Measurements from ENCODE around the gene TIGD1.
"Not testable (repeated sequence)": the region's sequence is repeated elsewhere in the genome, so short reads cannot be mapped to it uniquely, and the experiment has no call there.

TIGD1 gene

GRCh38 chr2:232539298-232540231 is 10.8 kb downstream of the TIGD1 start, which contains the start of gene CHRNG:
Gene CHRNG, plus strand, starts transcription at chr2:232539692. Its CDS starts 56 bp downstream, at chr2:232539748.
- no peak for DNase-seq (ENCODE audit: low read depth)

DNA sequence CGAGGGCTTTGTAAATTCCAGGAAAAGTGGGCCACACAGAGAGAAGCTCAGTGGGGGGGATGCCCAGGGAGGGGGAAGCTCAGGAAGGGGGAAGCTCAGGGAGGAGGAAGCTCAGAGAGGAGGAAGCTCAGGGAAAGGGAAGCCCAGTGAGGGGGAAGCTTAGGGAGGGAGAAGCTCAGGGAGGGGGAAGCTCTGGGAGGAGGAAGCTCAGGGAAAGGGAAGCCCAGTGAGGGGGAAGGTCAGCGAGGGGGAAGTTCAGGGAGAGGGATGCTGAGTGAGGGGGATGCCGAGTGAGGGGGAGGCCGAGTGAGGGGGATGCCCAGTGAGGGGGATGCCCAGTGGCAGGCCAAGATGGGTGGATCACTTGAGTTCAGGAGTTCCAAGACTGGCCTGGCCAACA is 11.7 kb downstream of the TIGD1 start:
- no peak for DNase-seq (ENCODE audit: low read depth)

GRCh38 chr2:232537499-232537898 is 12.9 kb downstream of the TIGD1 start:
- no peak for DNase-seq (ENCODE audit: low read depth)

GRCh38 chr2:232537079-232537478 is 13.3 kb downstream of the TIGD1 start:
- no peak for DNase-seq (ENCODE audit: low read depth)

DNA sequence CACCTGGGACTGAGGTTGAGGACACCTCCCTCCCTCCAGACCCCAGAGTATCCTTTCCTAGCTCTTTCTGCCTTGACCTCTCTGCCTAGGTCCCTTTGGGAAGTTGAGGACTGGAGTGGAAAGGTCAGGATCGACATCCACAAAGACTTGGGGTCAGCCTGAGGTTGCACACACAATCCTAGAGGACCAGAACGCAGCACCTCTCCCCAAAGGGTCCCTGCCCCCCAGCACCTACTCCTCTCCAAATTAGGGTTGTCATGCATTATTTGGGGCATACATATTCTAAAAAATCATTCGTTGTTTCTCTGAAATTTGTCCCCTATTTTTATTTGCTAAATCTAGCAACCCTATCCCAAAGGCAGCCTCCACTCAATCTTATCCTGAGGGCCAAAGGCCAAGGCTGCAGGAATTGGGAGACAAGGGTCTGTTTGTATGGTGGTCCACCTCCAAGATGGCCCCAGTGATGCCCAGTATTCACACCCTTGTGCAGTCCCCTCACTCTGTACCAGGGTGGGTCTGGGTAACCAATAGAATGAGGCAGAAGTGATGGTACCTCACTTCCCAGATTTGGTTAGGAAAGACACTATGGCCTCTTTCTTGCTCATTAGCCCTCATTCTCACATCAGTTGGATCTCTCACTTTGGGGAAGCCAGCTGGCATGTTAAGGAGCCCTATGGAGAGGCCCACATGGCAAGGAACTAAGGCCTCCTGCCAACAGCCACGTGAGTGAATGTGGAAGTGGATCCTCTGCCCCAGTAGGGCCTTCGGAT is 14.4 kb downstream of the TIGD1 start:
- no peak for DNase-seq (ENCODE audit: low read depth)

DNA sequence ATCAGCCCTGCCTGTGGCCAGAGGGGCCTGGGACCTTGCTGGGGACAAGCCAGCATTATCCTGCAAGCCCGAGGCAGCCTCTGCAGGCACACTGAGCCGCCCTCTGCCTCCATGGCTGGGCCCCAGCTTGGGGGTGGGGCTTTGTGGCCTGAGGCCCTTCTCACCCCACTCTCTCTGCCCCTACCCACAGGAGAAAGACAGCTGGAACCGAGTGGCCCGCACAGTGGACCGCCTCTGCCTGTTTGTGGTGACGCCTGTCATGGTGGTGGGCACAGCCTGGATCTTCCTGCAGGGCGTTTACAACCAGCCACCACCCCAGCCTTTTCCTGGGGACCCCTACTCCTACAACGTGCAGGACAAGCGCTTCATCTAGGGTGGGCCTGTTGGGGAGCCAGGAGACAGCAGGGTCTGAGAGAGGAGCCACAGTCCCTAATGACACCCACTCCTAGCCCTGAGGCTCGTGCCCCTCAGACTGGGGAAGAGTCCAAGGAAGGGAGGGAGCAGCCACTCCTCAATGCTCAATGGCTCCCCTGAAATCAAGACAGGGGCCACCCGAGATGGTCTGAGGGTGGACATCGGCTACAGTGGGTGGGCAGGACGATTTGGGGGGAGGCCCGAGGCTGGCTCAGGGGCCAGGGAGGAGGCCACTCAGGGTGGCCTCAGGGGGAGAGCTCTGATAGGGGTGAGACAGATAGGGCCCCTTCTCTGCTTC is 15.3 kb downstream of the TIGD1 start:
- no peak for DNase-seq (ENCODE audit: low read depth)

- DNase-seq (ENCODE audit: low read depth), result no peak
Observed at GRCh38 chr2:232533944-232534710, 16.2 kb downstream of the TIGD1 start.

GRCh38 chr2:232532821-232533220 is 17.5 kb downstream of the TIGD1 start:
- not testable (repeated sequence) for DNase-seq (ENCODE audit: low read depth)

- no peak for DNase-seq (ENCODE audit: low read depth)
Observed at GRCh38 chr2:232532419-232532818, 17.9 kb downstream of the TIGD1 start.

GRCh38 chr2:232530626-232531260 is 19.6 kb downstream of the TIGD1 start:
- no peak for DNase-seq (ENCODE audit: low read depth)

DNA sequence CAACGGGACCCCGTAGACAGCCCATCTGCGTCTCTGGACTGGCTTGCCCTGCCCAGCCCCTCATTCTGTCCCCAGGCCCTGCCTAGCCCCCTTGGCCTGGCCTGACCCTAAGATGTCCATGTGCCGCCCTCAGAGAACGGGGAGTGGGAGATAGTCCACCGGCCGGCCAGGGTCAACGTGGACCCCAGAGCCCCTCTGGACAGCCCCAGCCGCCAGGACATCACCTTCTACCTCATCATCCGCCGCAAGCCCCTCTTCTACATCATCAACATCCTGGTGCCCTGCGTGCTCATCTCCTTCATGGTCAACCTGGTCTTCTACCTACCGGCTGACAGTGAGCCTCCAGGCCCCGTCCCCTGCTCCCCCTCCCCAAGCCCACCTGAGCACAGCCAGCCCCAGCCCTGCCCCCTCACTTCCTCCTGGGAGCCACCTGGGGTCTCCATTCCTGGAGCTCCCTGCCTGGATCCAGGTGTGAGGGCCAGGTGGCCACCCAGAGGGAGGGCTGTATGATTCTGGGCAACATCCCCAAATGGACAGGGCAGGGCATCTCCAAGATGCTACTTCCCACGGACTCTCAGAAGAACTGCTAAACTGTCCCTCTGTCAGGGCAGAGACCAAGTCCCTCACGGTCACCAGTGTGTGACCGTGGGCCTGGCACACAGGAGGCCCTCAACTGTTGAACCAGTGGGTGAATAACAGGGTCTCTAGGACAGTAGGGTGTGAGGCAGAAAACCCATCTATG is 20.4 kb downstream of the TIGD1 start:
- DNase-seq (ENCODE audit: low read depth), result no peak

GRCh38 chr2:232528746-232529460 is 21.5 kb downstream of the TIGD1 start:
- no peak for DNase-seq (ENCODE audit: low read depth)

DNA sequence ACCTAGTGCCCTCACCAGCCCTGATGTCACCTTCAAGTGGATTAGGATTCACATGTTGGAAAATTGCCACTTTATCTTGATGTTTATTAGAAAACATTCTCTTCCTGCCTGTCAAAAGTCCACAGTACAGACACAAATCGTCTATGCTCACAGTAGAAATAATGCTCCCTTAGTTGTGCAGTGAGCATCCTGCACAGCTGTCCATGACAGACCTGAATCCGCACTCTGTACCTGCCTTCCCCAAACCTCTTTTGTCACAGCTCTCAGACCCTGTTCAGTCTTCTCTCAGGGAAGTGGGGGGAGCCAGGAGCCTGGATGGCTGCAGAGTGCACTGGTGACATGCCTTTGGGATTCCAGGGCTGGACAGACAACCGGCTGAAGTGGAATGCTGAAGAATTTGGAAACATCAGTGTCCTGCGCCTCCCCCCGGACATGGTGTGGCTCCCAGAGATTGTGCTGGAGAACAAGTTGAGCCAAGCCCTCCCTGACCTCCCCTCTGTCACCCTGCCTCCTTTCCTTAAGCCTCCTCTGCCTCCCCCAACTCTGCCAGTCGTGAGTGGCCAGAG is 22.4 kb downstream of the TIGD1 start:
- DNase-seq (ENCODE audit: low read depth), result no peak

DNA sequence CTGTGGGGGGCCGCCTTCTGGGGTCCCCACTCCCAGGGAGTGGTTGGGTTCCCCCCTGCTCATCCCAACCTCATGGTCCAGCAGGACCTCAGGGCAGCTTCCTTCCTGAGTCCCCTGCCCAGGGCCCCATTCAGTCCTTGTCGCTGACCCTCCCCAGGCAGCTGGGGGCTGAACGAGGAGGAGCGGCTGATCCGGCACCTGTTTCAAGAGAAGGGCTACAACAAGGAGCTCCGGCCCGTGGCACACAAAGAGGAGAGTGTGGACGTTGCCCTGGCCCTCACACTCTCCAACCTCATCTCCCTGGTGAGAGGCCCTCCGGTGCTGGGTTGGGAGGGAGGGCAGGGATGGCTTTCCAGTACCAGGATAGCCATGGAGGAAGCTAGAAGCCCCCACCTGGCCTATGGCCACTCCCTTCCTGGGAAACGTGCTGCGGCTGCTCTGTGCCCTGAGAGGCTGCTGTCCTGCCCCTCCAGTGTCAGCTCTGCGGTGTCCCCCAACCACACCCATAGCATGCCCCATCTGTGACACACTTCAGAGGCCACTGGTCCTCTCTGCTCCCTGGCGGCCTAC is 23.9 kb downstream of the TIGD1 start:
- DNase-seq (ENCODE audit: low read depth), result no peak

- DNase-seq (ENCODE audit: low read depth), result no peak
Observed at GRCh38 chr2:232525791-232526371, 24.5 kb downstream of the TIGD1 start, which contains the start of gene CHRND. Gene CHRND, plus strand, starts transcription at chr2:232526160. Its CDS starts 56 bp downstream, at chr2:232526216.

GRCh38 chr2:232525199-232525598 is 25.2 kb downstream of the TIGD1 start:
- no peak for DNase-seq (ENCODE audit: low read depth)

- DNase-seq (ENCODE audit: low read depth), result no peak
Observed at GRCh38 chr2:232524771-232525170, 25.6 kb downstream of the TIGD1 start.

Measured in stimulated activated CD8-positive, alpha-beta memory T cell treated with anti-CD3 and anti-CD28 coated beads, Interleukin-4, amount 100 ng/mL, for 24 hours (primary cell).